ENCODE data around the gene AZIN2.
A peak's percentile ranks its signal among the peaks of the same experiment; 100 is the strongest.
"Not testable (repeated sequence)": the region's sequence is repeated elsewhere in the genome, so short reads cannot be mapped to it uniquely, and the experiment has no call there.

The AZIN2 gene

DNA sequence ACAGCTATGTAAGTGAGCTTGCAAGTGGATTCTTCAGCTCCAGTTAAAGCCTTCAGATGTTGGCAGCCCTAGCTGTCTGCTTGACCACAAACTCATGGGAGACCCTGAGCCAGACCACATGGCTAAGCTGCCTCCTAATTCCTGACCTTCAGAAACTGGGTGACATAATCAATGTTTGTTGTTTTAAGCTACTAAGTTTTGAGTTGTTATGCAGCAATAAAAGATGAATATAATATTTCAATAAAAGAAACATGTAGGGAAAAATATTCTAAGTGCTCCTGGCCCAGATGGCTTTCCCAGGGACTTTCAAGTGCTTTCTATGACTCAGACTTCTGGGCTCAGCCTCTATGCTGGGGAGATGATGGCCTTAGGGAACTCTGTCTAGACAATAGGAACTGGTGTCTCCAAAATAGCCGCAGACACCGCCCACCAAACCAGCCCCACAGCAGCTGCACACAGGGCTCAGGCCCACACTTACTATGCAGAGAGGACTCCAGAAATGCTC lies 20.3 kb upstream of the AZIN2 start:
- DNase-seq, result no peak

- no peak for DNase-seq
Observed at GRCh38 chr1:33061834-33062233, 19.1 kb upstream of the AZIN2 start.

- not testable (repeated sequence) for DNase-seq
Observed at GRCh38 chr1:33064284-33064683, 16.7 kb upstream of the AZIN2 start.

DNA sequence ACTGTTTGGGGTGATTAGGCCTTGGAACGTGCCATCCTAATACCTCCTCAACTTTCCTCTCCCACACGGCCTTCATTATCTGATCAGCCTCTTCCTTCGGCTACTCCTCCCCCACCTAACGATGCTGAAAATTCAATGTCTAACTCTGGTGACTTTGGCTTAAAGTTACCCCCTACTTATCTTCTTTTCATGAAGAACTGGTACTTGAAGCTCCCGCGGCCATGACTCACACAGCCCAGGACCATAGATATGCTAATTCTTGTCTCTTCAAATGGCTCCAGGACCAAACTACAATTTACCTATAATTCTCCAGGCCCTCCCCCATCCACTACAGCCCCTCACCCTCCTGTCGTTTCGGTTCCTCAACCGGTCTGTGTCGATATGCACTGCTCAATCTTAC lies 15.7 kb upstream of the AZIN2 start:
- DNase-seq, result no peak

GRCh38 chr1:33066477-33066876 lies 14.5 kb upstream of the AZIN2 start:
- DNase-seq, result not testable (repeated sequence)

DNA sequence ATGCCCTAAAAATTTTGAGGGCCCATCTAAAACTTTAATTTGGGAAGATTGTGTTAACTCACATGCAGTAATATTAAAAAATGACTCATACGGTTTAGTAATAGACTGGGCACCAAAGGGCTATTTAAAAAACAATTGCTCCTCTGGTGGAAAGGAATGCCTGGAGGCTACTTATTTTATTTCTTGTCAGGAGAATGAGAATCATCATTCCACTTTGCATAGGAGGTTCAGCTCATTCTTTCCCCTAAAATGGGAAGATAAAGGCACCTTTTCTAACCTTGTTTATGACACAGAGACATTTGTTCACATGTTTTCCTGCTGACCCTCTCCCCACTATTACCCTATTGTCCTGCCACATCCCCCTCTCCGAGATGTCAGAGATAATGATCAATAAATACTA lies 12.8 kb upstream of the AZIN2 start:
- DNase-seq, result not testable (repeated sequence)

GRCh38 chr1:33070628-33071027 lies 10.3 kb upstream of the AZIN2 start:
- no peak for DNase-seq

GRCh38 chr1:33072707-33073106 lies 8.2 kb upstream of the AZIN2 start:
- no peak for DNase-seq

DNA sequence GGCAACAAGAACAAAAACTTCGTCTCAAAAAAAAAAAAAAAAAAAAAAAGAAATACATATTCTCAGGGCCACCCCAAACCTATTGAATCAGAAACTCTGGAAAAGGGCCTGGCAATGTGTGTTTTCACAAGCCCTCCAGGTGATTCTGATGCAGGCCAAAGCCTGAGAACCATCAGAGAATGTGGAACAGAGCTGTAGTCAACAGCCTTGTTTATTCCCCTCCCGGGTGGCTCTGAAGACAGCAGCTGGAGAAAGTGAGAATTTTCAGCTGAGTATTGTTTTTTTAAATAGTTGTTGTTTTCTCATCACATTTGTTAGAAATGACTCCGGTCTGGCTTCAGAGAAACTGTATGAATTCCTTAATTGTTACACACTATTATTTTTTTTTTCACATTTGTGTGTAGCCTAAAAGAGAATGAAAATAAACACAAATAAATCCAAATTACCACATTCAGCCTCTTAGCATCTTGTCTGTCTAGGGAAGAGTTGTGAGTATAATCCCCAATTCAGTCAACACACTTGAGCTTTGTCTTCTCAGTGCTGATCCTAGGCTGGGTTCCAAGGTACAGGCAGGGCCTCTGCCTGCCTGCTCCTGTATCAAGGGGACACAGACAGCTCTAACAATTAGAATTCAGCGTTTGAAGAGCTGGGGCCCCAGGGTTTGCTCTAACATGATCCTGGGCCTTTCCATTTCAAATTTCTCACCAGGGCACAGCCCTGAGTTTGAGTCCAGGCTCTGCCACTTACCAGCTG lies 6.6 kb upstream of the AZIN2 start:
- DNase-seq, result no peak

GRCh38 chr1:33078030-33078591 lies 2.8 kb upstream of the AZIN2 start:
- DNase-seq, result no peak

DNA sequence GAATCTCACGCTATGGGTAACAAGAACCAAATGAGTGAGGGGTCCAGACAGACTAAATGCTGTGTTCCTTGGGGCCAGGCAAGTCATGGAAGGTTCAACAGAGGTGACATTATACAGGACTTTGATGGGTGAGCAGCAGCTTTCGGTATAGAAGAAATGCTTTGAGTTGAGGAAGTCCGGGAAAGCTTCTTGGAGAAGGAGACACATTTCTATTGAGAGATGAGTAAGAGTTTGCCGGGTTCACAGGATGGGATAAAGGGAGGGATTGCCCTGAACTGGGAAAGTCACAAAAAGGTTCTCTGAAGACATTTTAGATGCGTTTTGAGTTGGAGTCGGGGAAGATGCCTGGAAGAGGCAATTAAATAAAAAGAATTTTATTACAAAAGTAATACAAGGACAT lies 580 bp upstream of the AZIN2 start:
- no peak for DNase-seq

DNA sequence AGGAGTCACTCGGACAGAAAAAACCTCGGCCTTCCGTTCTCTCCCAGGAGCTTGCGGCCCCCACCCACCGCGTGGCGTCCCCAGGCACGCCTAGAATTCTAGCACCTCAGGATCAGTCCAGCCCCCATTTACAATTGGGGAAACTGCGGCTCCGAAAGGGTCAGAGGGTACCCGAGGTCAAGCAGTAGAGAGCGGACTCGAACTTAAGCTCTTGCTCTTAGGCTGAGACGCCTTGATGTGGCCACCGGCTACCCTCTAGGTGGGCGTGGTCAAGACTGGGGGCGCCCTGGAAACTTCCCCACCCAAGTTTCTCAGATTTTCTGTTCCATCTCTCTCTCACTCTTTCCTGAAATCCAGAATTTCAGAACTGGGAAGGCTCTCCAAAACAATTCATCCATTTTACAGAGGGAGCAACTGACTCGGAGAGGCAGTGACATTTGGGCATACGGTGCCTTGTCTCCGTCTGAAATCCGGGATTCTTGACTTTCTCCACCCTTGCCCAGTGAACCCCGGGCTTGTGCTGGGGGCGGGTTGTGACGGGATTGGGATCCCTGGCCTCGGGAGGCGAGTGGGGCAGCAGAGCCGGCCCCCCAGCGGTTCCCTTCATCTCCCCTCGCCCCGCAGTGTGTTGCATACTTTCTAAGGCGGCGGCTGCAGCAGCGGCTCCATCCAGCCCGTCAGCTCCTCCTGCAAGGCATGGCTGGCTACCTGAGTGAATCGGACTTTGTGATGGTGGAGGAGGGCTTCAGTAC lies 777 bp downstream of the AZIN2 start:
- peak; percentile 12 for DNase-seq

DNA sequence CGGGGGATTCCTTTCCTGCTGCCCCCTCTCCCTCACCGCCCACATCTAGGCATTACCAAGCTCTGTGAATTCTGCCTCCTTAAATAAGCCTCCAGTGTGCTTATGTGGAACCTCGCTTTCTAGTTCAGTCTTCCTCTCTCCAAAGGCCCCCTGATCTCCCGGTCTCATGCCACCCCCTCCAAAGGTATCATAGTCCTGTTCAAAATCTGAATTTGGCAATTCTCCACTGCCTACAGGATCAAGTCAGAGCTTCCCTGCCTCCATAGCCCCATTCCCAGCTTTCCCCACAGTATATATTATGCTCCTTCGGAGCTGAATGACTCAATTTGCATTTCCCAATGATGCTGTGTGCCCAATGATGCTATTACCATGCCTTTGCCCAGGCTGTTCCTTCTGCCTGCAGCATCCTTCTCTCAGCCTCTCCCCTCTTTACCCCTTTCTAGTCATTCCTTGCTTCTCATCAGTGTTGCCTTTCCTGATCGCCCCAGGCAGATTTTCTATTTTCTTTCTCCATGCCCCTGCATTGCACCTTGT lies 1.7 kb downstream of the AZIN2 start:
- no peak for DNase-seq

- DNase-seq, result no peak
Observed at GRCh38 chr1:33085332-33085731, 4.4 kb downstream of the AZIN2 start.

DNA sequence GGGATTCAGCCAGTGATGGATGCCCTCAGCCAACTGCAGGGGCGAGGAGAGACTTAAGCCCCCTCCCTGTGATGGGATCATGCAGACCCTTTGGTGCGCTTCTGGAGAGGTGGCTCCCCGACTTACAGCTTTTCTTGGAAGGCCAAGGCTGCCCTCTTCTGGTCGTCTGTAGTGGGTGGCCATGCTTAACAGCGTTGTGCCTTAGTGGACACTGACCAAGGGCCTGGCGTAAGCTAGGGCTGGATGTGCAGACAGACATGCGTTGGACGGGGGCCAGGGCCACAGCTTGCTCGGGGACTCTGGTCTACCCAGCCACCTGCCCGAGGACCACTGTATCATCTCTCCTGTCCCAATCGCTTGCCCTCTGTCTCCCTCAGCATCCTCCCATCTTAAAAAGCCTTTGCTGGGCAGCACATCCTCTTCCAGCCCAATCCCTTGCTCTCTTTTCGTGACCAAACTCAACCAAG lies 5.5 kb downstream of the AZIN2 start:
- DNase-seq, result peak; percentile 61

GRCh38 chr1:33087677-33088076 lies 6.7 kb downstream of the AZIN2 start:
- no peak for DNase-seq

GRCh38 chr1:33088119-33088906 lies 7.4 kb downstream of the AZIN2 start:
- DNase-seq, result no peak

DNA sequence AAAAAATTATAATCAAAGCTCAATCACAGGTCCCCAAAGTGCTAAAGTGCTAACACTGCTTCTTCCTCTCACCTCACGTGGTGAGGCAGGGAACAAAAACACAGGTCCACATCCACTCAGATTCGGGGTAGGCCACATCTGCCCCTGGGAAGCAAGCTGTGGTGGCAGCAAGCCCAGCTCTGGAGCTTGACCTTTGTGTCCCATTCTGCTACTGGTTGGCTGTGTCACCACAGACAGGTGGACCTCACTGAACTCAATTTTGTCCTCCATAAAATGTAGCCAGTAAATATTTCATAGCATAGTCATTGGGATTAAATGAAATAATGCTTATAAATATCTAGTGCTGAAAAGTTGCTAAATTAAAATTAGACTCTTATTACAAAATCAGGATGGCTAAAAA lies 8.5 kb downstream of the AZIN2 start:
- DNase-seq, result no peak

DNA sequence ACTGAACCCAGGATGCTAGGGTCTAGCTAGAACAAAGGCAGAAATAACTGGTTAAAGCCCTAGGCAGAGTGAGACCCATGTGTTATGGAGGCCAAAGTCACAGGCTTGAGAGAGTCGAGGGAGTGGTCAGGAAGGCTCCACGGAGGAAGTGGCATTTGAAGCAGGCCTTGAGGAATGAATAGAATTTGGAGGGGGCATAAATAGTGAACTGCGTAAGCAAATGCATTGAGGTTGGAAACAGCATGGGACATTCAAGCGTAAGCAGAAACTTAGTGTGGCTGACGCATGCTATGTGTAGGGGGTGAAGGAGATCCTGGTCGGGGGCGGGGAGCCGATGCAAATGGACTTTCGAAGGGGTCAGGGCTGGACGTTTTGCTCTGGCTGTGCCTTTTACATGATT lies 11.5 kb downstream of the AZIN2 start:
- DNase-seq, result no peak

- no peak for DNase-seq
Observed at GRCh38 chr1:33093004-33093403, 12.1 kb downstream of the AZIN2 start.

DNA sequence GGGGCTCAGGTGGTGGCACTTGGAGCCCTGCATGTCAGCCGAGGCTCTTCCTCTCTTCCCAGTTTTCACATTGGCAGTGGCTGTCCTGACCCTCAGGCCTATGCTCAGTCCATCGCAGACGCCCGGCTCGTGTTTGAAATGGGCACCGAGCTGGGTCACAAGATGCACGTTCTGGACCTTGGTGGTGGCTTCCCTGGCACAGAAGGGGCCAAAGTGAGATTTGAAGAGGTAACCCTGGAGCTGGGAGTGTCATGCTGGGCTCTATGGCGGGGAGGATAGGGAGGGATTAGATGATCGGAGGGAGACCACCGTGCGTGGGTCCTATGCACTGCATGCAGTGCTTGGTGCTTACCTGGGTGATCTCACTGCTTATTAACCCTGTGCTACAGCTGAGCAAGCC lies 13.5 kb downstream of the AZIN2 start:
- no peak for DNase-seq

GRCh38 chr1:33094971-33095604 lies 14.1 kb downstream of the AZIN2 start:
- peak; percentile 33 for DNase-seq
